ENCODE results near the gene PRICKLE2.

Gene PRICKLE2

GRCh38 chr3:64131725-64132469 is 93.4 kb downstream of the PRICKLE2 start:
- DNase-seq (ENCODE audit: low read depth in 2 of 2) = no peak

GRCh38 chr3:64130436-64130835 is 94.8 kb downstream of the PRICKLE2 start:
- DNase-seq (ENCODE audit: low read depth in 2 of 2) = no peak

GRCh38 chr3:64129581-64129980 is 95.7 kb downstream of the PRICKLE2 start:
- DNase-seq (ENCODE audit: low read depth in 2 of 2) = no peak

- no peak for DNase-seq (ENCODE audit: low read depth in 2 of 2)
These were observed 96.2 kb downstream of the PRICKLE2 start for GRCh38 chr3:64129106-64129505.

GRCh38 chr3:64125561-64125960 is 99.7 kb downstream of the PRICKLE2 start:
- no peak for DNase-seq (ENCODE audit: low read depth in 2 of 2)

GRCh38 chr3:64123931-64124330 is 101.3 kb downstream of the PRICKLE2 start:
- DNase-seq (ENCODE audit: low read depth in 2 of 2) = no peak

DNA sequence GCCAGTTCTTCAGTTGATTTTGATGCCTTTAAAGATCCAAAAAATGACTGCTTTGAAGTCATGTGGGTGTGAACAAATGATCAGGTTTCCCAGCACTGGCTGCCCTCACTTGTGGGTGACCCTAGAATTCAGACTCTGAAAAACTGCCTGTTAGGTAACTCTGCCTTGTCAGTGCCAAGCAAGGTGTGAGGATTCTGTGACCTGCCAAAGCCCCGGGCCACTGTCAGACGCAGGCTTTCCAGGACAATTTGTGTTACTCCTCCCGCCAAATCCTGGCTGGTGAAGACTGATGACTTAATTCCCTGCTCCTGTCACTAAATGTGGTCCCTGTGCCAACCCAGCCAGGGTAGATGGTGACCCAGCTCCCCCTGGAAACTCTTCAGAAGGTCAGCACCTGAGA is 102.8 kb downstream of the PRICKLE2 start:
- no peak for DNase-seq (ENCODE audit: low read depth in 2 of 2)

DNA sequence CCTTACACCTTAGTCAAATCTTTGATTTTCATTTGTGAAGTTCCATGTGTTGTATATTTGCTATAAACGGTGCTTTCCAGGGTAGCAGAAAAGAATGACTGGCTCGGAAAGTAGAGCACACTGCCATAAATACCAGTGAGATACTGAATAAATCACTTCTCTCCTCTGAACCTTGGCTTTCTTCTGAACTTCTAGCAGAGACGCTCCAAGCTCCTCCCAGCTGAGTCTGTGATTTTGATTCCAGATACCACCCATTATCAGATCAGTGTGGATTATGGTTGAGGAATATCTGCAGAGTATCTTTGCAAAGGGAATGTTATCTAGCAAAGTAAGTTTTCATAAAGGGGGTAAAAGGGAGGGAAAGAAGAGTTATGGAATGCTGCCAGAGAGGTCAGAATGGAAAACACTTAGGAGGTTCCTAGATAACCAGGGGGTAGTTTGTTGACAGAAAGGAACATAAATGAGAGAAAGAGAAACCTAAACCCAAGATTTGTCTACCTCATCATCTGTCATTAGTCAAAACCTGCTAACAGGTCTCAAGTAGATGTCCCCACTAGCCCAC is 103.4 kb downstream of the PRICKLE2 start:
- DNase-seq (ENCODE audit: low read depth in 2 of 2) = no peak

- DNase-seq (ENCODE audit: low read depth in 2 of 2) = no peak
These were observed 104.4 kb downstream of the PRICKLE2 start for GRCh38 chr3:64120876-64121275.

GRCh38 chr3:64117483-64117882 is 107.8 kb downstream of the PRICKLE2 start:
- no peak for DNase-seq (ENCODE audit: low read depth in 2 of 2)

DNA sequence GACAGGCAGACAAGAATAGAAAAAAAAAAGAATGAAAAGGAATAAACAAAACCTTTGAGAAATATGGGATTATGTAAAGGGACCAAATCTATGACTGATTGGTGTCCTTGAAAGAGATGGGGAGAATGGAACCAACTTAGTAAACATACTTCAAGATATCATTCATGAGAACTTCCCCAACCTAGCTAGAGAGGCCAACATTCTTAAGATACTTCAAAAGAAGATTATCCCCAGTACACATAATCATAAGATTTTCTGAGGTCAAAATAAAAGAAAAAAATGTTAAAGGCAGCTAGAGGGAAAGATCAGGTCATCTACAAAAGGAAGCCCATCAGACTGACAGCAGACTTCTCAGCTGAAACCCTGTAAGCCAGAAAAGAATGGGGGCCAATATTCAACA is 110.6 kb downstream of the PRICKLE2 start:
- DNase-seq (ENCODE audit: low read depth in 2 of 2) = no peak

- no peak for DNase-seq (ENCODE audit: low read depth in 2 of 2)
These were observed 113.4 kb downstream of the PRICKLE2 start for GRCh38 chr3:64111872-64112271.

DNA sequence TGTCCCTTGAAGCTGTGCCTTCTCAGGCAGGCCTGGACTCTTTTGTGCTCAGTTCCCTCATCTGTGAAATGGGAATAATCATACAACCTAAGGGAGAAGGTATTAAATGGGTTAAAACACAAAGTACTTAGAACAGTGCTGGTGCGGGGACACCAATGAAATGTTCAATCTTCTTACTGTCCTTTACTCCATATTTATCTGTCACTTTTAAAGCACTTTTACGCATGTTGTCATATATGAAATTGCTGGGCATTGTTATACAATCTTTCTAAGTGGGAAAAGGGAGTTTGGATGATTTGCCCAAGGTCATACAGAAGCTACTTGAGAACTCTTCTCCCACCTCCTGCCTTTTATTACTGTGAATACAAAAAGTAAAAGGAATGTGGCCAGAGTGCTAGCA is 114.2 kb downstream of the PRICKLE2 start:
- DNase-seq (ENCODE audit: low read depth in 2 of 2) = no peak

DNA sequence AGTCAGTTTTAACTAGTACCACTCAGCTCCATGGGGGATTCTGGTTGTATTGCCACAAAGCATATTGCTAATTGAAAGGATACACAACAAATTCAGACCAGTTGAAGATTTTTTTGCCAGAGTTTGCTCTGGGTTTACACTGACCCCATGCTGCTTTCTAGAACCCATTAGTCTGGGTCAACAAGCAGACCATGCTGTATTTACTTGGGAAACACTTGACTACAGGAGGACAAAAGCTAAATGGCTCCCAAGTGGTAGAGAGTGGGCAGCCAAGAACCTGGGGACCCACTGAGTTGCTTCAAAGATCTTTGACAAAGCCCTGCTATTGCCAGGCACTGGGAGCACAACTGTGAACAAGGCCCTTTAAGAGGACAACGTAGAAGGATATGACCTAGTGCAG is 115.2 kb downstream of the PRICKLE2 start:
- no peak for DNase-seq (ENCODE audit: low read depth in 2 of 2)

GRCh38 chr3:64109438-64109837 is 115.8 kb downstream of the PRICKLE2 start:
- no peak for DNase-seq (ENCODE audit: low read depth in 2 of 2)

- no peak for DNase-seq (ENCODE audit: low read depth in 2 of 2)
These were observed 116.4 kb downstream of the PRICKLE2 start for GRCh38 chr3:64108784-64109317.

GRCh38 chr3:64108231-64108630 is 117.0 kb downstream of the PRICKLE2 start:
- no peak for DNase-seq (ENCODE audit: low read depth in 2 of 2)

- no peak for DNase-seq (ENCODE audit: low read depth in 2 of 2)
These were observed 118.1 kb downstream of the PRICKLE2 start for GRCh38 chr3:64107190-64107589.

GRCh38 chr3:64105816-64106215 is 119.5 kb downstream of the PRICKLE2 start:
- no peak for DNase-seq (ENCODE audit: low read depth in 2 of 2)

DNA sequence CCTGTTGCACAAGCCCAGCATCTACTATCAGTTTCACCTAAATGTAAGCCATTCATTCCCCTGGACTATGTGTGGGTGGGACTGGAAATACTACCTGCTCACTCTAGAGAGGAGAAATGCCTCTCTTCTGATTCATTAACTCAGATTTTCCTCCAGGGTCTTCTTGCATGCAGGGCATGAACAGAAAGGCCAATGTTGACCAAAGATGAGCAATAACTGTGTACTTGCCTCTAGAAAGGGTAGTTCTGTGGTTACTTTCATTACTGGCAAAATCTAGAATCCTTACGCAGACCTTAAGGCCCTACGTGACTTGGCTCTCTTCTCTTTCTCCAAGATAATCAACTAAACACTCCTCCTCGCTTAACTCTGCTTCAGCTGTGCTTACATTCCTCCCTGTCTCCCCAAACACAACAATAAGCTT is 120.6 kb downstream of the PRICKLE2 start:
- no peak for DNase-seq (ENCODE audit: low read depth in 2 of 2)

DNA sequence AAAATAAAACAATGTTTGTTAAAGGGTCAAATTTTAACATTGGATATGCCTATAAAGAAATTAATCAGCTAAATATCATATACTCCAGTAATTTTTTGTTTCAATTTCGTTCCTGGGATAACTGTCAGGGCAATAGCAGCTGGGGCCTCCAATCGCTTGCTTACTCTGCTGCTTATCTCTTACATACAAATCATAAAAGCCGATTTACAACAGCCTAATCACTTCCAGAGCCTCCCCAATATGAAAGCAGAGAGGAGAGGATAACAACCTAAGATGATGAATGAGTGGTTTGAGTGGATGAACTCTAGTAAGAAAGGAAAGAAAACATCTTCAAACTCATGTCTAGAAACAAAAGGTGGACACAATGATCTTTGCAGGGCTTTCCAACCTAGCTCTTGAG is 121.3 kb downstream of the PRICKLE2 start:
- no peak for DNase-seq (ENCODE audit: low read depth in 2 of 2)

DNA sequence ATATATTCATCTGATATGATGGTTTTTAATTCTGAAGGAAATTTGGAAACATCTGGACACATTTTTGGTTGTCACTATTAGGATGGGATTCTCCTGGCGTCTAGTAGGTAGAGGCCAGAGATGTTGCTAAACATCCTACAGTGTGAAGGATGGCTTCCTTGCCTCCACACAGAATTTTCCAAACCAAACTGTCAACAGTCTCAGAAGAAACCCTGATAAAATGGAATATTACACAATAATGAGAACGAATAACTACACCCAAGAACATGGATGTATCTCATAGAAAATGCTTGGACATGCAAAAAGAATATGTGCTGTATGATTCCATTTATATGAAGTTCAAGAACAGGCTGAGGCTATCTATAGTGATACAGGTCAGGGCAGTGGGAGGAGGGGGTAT is 122.1 kb downstream of the PRICKLE2 start:
- no peak for DNase-seq (ENCODE audit: low read depth in 2 of 2)

DNA sequence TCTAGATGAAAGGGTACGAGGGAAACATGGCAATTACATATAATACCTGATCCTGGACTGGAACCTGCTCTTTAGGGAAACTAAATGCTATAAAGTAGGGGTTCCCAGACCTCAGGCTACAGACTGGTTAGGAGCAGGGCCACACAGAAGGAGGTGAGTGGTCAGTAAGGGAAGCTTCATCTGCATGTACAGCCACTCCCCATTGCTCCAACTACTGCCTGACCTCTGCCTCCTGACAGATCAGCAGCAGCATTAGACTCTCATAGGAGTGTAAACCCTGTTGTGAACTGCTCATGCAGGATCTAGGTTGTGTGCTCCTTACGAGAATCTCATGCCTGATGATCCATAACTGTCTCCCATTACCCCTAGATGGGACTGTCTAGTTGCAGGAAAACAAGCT is 123.1 kb downstream of the PRICKLE2 start:
- DNase-seq (ENCODE audit: low read depth in 2 of 2) = no peak
